ENCODE measurements around the gene GRM4. TPM values are rescaled to one million over a fixed set of nuclear protein-coding genes. Genes with fewer than 3 reads are reported as not detected.

GRM4 gene
- total RNA-seq, 4 donors from 2014 or later, result 0.19 TPM; not detected in 3

DNA sequence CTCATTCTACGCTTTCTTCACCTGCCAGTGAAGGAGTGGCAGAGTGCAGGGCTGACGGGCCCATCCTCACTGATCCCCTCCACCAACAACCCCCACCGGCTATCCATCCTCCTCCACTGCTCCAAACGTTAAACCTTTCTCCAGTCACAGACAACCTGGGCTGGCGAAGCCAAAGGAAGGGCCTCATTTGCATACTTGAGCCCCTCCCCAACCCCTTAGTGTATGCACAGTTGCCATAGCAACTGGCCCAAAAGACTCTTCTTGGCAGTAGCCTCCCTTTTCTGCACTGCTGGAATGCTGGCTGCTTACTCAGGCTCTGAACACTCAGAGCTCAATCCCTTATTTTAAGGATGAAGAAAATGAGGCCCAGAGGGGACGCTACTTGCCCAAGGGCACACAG lies 130.3 kb downstream of the GRM4 start:
- no peak overlapping the region for H3K4me3 ChIP-seq (ENCODE audit: low read depth, poor library complexity, severe bottlenecking)

GRCh38 chr6:34011264-34011663 lies 134.6 kb downstream of the GRM4 start:
- 44 to 48% methylated on average over 5 of the region's 5 CpGs for WGBS, 2 donors
- DNase-seq (ENCODE audit: low spot score in 2 of 2), result no peak
- intact Hi-C loops (cut with DNase I; ENCODE audit: low total_unique reads), result no loop called here
- TF ChIP-seq, protein P1, sequence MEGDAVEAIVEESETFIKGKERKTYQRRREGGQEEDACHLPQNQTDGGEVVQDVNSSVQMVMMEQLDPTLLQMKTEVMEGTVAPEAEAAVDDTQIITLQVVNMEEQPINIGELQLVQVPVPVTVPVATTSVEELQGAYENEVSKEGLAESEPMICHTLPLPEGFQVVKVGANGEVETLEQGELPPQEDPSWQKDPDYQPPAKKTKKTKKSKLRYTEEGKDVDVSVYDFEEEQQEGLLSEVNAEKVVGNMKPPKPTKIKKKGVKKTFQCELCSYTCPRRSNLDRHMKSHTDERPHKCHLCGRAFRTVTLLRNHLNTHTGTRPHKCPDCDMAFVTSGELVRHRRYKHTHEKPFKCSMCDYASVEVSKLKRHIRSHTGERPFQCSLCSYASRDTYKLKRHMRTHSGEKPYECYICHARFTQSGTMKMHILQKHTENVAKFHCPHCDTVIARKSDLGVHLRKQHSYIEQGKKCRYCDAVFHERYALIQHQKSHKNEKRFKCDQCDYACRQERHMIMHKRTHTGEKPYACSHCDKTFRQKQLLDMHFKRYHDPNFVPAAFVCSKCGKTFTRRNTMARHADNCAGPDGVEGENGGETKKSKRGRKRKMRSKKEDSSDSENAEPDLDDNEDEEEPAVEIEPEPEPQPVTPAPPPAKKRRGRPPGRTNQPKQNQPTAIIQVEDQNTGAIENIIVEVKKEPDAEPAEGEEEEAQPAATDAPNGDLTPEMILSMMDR (IDR thresholded peaks at IDR 0.05), result no peak
- TF ChIP-seq POLR2A (IDR thresholded peaks at IDR 0.05), result no peak
- H3K4me3 ChIP-seq (ENCODE audit: low read depth, poor library complexity, severe bottlenecking), result no peak overlapping the region

More for the DNA sequence above, 130.3 kb downstream of the GRM4 start:
- 61 to 66% methylated on average over 6 of the region's 6 CpGs for WGBS, 2 donors
- TF ChIP-seq, protein P1 (IDR thresholded peaks at IDR 0.05), result no peak
- no peak for TF ChIP-seq POLR2A (IDR thresholded peaks at IDR 0.05)
- intact Hi-C loops (cut with DNase I; ENCODE audit: low total_unique reads), result no loop called here
- no peak for DNase-seq (ENCODE audit: low spot score in 2 of 2)

DNA sequence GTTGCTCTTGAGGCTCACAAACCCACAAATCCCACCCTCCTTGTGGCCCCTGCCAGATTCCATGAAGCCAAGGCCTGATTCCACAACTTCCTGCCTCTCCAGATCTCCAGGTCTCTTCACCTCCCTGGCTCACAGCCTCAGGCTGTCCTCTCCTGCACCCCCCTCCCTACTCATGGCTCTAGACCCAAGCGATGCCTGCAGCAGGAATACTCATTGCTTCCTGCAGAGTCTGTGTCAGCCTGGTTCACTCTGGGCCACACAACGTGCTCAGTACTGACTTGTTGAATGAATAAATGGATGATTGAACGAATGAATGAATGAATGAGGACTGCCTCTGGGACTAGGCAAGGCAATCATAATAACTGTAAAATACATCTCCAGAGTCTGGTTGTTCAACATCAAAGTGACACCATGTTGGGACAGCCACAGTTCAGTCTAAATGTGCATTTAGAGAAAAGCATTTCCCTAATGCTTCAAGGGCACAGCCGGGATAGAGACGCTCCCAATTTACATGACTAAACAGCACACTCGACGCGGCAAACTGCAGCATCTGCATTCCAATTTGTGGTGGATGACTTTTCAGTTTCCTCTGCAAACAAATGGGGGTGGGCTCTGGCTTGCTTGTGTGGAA lies 139.9 kb downstream of the GRM4 start:
- DNase-seq (ENCODE audit: low spot score in 2 of 2), result no peak
- 65 to 69% methylated on average over 8 of the region's 8 CpGs for WGBS, 2 donors
- intact Hi-C loops (cut with DNase I; ENCODE audit: low total_unique reads), result no loop called here
- TF ChIP-seq POLR2A (IDR thresholded peaks at IDR 0.05), result no peak
- TF ChIP-seq, protein P1 (IDR thresholded peaks at IDR 0.05), result no peak
- H3K4me3 ChIP-seq (ENCODE audit: low read depth, poor library complexity, severe bottlenecking), result no peak overlapping the region

DNA sequence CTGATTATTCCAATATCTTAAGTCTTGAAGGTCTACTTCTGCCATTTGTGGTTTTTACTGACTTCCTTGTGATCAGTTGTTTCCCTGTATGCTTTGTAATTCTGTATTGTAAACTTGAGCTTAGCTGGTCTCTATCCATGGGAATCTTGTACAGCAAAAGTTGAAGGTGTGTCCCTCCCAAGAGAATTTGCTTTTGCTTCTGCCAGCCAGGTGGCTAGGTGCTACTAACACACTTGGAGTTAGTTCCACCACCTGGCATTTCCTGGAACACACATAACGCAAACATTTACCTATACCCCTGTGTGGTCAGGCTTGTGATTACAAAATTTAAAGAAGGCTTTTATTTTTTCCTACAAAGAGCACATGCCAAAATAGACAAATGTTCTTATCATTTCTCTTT lies 141.2 kb downstream of the GRM4 start:
- WGBS, 2 donors, result 67 to 97% methylated on average over 1 of the region's 1 CpG
- no peak overlapping the region for H3K4me3 ChIP-seq (ENCODE audit: low read depth, poor library complexity, severe bottlenecking)
- intact Hi-C loops (cut with DNase I; ENCODE audit: low total_unique reads), result no loop called here
- DNase-seq (ENCODE audit: low spot score in 2 of 2), result no peak
- TF ChIP-seq POLR2A (IDR thresholded peaks at IDR 0.05), result no peak
- TF ChIP-seq, protein P1 (IDR thresholded peaks at IDR 0.05), result no peak

- no peak for TF ChIP-seq POLR2A (IDR thresholded peaks at IDR 0.05)
- TF ChIP-seq, protein P1 (IDR thresholded peaks at IDR 0.05), result no peak
- H3K4me3 ChIP-seq (ENCODE audit: low read depth, poor library complexity, severe bottlenecking), result no peak overlapping the region
- intact Hi-C loops (cut with DNase I; ENCODE audit: low total_unique reads), result no loop called here
- no peak for DNase-seq (ENCODE audit: low spot score in 2 of 2)
Observed at GRCh38 chr6:34003962-34004361, 141.9 kb downstream of the GRM4 start.
